A673 (cell line): Measurements from ENCODE around the gene CLN5. TPM values are rescaled to one million over a fixed set of nuclear protein-coding genes. Genes with fewer than 3 reads are reported as not detected.
A peak's percentile ranks its signal among the peaks of the same experiment; 100 is the strongest.

Experiments
- BruUV-seq: library from RNA; stranded (reverse); fragments of 400-500 nt; replicated peaks from 2 replicates; lab custom pipeline; 2021; lab: Mats Ljungman, UMichigan
- CTCF ChIA-PET: fragments of 300-600 bp; sonication (Branson Sonifier 250); formaldehyde crosslinking; loops from one replicate; lab custom pipeline; 2022; ENCODE audit warnings: antibody characterized with exemption; lab: Charles Lee
- POLR2A ChIA-PET: fragments of 300-600 bp; sonication (Branson Sonifier 250); formaldehyde crosslinking; loops from one replicate; lab custom pipeline; 2022; ENCODE audit warnings: antibody characterized with exemption; ENCODE audit not compliant: low non-redundant PET; lab: Charles Lee
- DNase-seq: peaks from one replicate; pipeline ENCODE4 v3.0.0-alpha.2; 2015; ENCODE audit warnings: low spot score
- H3K27ac ChIP-seq: fragments of 200-600 bp; sonication (generic); 2 replicates; pipeline ENCODE4 v1.5.1; 2016; ENCODE audit warnings: mixed run types, low read depth, mild to moderate bottlenecking, mixed read lengths, antibody characterized with exemption, low read length; ENCODE audit not compliant: poor library complexity, severe bottlenecking
- H3K27me3 ChIP-seq: fragments of 200-600 bp; sonication (generic); replicated peaks from 2 replicates; pipeline ENCODE4 v1.6.1; 2017; ENCODE audit warnings: mixed run types, low read depth, mild to moderate bottlenecking, mixed read lengths, antibody characterized with exemption, low read length; ENCODE audit not compliant: insufficient read depth, poor library complexity
- H3K36me3 ChIP-seq: fragments of 200-600 bp; sonication (generic); 2 replicates; pipeline ENCODE4 v1.6.1; 2016; ENCODE audit warnings: mixed run types, mild to moderate bottlenecking, mixed read lengths, antibody characterized with exemption, low read length; ENCODE audit not compliant: insufficient read depth, poor library complexity, severe bottlenecking
- H3K4me1 ChIP-seq: fragments of 200-600 bp; sonication (generic); 2 replicates; pipeline ENCODE4 v1.6.1; 2017; ENCODE audit warnings: mixed run types, mild to moderate bottlenecking, mixed read lengths, antibody characterized with exemption, low read length; ENCODE audit not compliant: insufficient read depth, poor library complexity, severe bottlenecking
- H3K4me3 ChIP-seq: fragments of 200-600 bp; sonication (generic); 2 replicates; pipeline ENCODE4 v1.5.1; 2016; ENCODE audit warnings: low read depth, mixed run types, mild to moderate bottlenecking, mixed read lengths, low read length; ENCODE audit not compliant: poor library complexity, severe bottlenecking
- H3K9me3 ChIP-seq: fragments of 200-600 bp; sonication (generic); 2 replicates; pipeline ENCODE4 v1.6.1; 2016; ENCODE audit warnings: mixed run types, low read depth, mild to moderate bottlenecking, mixed read lengths, antibody characterized with exemption, low read length; ENCODE audit not compliant: poor library complexity, severe bottlenecking
- EZH2 ChIP-seq: fragments of 200-600 bp; sonication (generic); IDR thresholded peaks from 2 replicates; pipeline ENCODE4 v1.6.1; 2017; ENCODE audit warnings: borderline replicate concordance, low read depth, mild to moderate bottlenecking, mixed read lengths, antibody characterized with exemption, low read length; ENCODE audit not compliant: poor library complexity, severe bottlenecking
- intact Hi-C: fragments of 100-400 bp; cut with micrococcal nuclease; formaldehyde crosslinking; loops from one replicate; pipeline ENCODE4 v1.10.0; 2022; ENCODE audit not compliant: unreplicated experiment
- total RNA-seq: library from RNA; stranded (reverse); gene quantifications from 2 replicates; pipeline ENCODE4 v1.2.3, GENCODE V29; 2021
- TF ChIP-seq, protein P1 (sequence below): fragments of 300-800, 200-600 bp; sonication (generic); conservative IDR thresholded peaks from 2 replicates; pipeline ENCODE4 v1.5.1; 2017; ENCODE audit warnings: low read depth, mild to moderate bottlenecking, antibody characterized with exemption, low read length, moderate library complexity, mixed read lengths

CLN5 gene
- total RNA-seq, 1 experiment from 2014 or later, result 13.7 TPM

DNA sequence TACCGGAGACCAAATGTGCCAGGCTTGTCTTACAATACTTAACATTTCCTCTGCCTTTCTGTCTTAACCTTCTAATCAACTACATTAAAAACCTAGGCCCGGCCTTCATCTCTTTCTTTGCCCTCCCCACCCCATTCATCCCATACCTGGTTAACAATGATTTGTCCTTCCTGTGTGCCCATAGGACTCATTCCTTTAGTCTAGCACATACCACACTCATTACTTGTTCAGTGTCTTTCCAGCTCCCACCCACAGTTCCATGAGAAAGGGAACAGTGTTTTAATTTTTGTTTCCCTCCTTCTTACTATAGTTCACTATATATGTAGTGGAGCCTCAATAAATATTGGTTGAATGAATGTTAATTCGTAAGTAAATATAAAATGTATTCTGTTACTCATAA is 2.4 kb downstream of the CLN5 start:
- POLR2A ChIA-PET, result interaction anchor here (0.7 kb wide), 1 partner anchor 1444 kb away, joined by 6 read pairs; no protein-coding TSS in a partner anchor
- no peak for DNase-seq
- intact Hi-C loops, result no loop called here
- Histone ChIP-seq H3K27ac (no peak overlapping the region), H3K9me3 (no peaks in the 10 kb centered on the region), H3K27me3 (no peaks in the 10 kb centered on the region), H3K4me3 (no peak overlapping the region), H3K4me1 (peaks cover 10% of the 10 kb centered on the region), H3K36me3 (peaks cover 5% of the 10 kb centered on the region)
- TF ChIP-seq, protein P1, sequence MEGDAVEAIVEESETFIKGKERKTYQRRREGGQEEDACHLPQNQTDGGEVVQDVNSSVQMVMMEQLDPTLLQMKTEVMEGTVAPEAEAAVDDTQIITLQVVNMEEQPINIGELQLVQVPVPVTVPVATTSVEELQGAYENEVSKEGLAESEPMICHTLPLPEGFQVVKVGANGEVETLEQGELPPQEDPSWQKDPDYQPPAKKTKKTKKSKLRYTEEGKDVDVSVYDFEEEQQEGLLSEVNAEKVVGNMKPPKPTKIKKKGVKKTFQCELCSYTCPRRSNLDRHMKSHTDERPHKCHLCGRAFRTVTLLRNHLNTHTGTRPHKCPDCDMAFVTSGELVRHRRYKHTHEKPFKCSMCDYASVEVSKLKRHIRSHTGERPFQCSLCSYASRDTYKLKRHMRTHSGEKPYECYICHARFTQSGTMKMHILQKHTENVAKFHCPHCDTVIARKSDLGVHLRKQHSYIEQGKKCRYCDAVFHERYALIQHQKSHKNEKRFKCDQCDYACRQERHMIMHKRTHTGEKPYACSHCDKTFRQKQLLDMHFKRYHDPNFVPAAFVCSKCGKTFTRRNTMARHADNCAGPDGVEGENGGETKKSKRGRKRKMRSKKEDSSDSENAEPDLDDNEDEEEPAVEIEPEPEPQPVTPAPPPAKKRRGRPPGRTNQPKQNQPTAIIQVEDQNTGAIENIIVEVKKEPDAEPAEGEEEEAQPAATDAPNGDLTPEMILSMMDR, result no peak
- TF ChIP-seq EZH2, result no peak
- BruUV-seq, result no TSS peak
- CTCF ChIA-PET, result no interaction called here

DNA sequence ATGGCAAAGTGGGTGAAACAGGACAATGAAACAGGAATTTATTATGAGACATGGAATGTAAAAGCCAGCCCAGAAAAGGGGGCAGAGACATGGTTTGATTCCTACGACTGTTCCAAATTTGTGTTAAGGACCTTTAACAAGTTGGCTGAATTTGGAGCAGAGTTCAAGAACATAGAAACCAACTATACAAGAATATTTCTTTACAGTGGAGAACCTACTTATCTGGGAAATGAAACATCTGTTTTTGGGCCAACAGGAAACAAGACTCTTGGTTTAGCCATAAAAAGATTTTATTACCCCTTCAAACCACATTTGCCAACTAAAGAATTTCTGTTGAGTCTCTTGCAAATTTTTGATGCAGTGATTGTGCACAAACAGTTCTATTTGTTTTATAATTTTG is 8.6 kb downstream of the CLN5 start:
- intact Hi-C loops, result no loop called here
- Histone ChIP-seq H3K27ac (no peak overlapping the region), H3K36me3 (peaks cover 19% of the 10 kb centered on the region), H3K4me3 (no peak overlapping the region), H3K4me1 (peaks cover 27% of the 10 kb centered on the region), H3K27me3 (no peaks in the 10 kb centered on the region), H3K9me3 (no peaks in the 10 kb centered on the region)
- TF ChIP-seq, protein P1, result no peak
- no peak for TF ChIP-seq EZH2
- BruUV-seq, result no TSS peak
- DNase-seq, result peak; percentile 29
- CTCF ChIA-PET, result no interaction called here
- POLR2A ChIA-PET, result no interaction called here

DNA sequence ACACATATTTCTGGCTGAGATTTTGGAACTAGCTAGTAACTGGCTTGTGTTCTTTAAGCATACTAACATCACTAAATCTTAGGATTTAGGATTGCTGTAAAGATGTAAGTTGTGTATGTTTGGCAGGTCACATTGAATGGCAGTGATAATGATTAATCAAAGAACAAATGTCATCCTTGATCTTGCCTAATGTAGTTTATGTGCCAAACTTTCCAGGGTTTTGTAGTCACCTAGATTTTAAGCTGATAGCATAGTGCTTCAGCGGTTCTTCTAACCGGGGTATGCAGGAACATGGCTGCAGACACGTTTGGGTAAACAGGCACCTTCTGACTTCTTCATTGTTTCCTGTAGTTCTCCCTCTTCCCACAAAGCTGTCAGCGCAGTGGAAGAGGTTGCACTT is 9.7 kb downstream of the CLN5 start:
- BruUV-seq, result no TSS peak
- CTCF ChIA-PET, result no interaction called here
- TF ChIP-seq, protein P1, result no peak
- TF ChIP-seq EZH2, result no peak
- H3K27me3 ChIP-seq, result no peaks in the 10 kb centered on the region
- POLR2A ChIA-PET, result no interaction called here
- no peak for DNase-seq
- H3K27ac ChIP-seq, result no peak overlapping the region
- peaks cover 27% of the 10 kb centered on the region for H3K4me1 ChIP-seq
- peaks cover 19% of the 10 kb centered on the region for H3K36me3 ChIP-seq
- H3K4me3 ChIP-seq, result no peak overlapping the region
- intact Hi-C loops, result no loop called here
- no peaks in the 10 kb centered on the region for H3K9me3 ChIP-seq
